ENCODE measurements around the gene ERFE.

The ERFE gene

GRCh38 chr2:238117199-238118154 is 41.3 kb upstream of the ERFE start:
- CTCF ChIA-PET = no interaction called here
- POLR2A ChIA-PET = no interaction called here
- TF ChIP-seq CTCF (IDR thresholded peaks at IDR 0.05; ENCODE audit: control extremely low read depth, extremely low read depth, low read depth, missing control alignments) = no peak
- DNase-seq (ENCODE audit: extremely low spot score) = no peak

- TF ChIP-seq CTCF (IDR thresholded peaks at IDR 0.05; ENCODE audit: control extremely low read depth, extremely low read depth, low read depth, missing control alignments) = no peak
- DNase-seq (ENCODE audit: extremely low spot score) = no peak
- ChIA-PET POLR2A (no interaction called here), CTCF (no interaction called here)
Observed at GRCh38 chr2:238119756-238120462, 38.9 kb upstream of the ERFE start.

- ChIA-PET POLR2A (no interaction called here), CTCF (interaction anchor here (1.3 to 1.5 kb wide), 2 partner anchors 17 to 23 kb away, joined by 3 to 4 read pairs; no protein-coding TSS in a partner anchor)
- DNase-seq (ENCODE audit: extremely low spot score) = no peak
- no peak for TF ChIP-seq CTCF (IDR thresholded peaks at IDR 0.05; ENCODE audit: control extremely low read depth, extremely low read depth, low read depth, missing control alignments)
Observed at GRCh38 chr2:238120463-238121298, 38.1 kb upstream of the ERFE start.

GRCh38 chr2:238121511-238122286 is 37.1 kb upstream of the ERFE start:
- DNase-seq (ENCODE audit: extremely low spot score) = no peak
- ChIA-PET CTCF (interaction anchor here (1.3 to 1.5 kb wide), 2 partner anchors 16 to 21 kb away, joined by 3 to 4 read pairs; no protein-coding TSS in a partner anchor), POLR2A (no interaction called here)
- TF ChIP-seq CTCF (IDR thresholded peaks at IDR 0.05; ENCODE audit: control extremely low read depth, extremely low read depth, low read depth, missing control alignments) = no peak

- TF ChIP-seq CTCF (IDR thresholded peaks at IDR 0.05; ENCODE audit: control extremely low read depth, extremely low read depth, low read depth, missing control alignments) = no peak
- no peak for DNase-seq (ENCODE audit: extremely low spot score)
- ChIA-PET POLR2A (no interaction called here), CTCF (no interaction called here)
Observed at GRCh38 chr2:238122287-238123217, 36.2 kb upstream of the ERFE start.
